Neural cell (in vitro differentiated cells): ENCODE results near the gene USB1. TPM values are rescaled to one million over a fixed set of nuclear protein-coding genes. Genes with fewer than 3 reads are reported as not detected.

Experiments
- H2AFZ ChIP-seq: fragments of 200-600, 300-800 bp; sonication (generic), shearing (Covaris generic); 2 replicates; pipeline ENCODE4 v1.6.0; 2014; ENCODE audit warnings: low read depth, mild to moderate bottlenecking, antibody characterized with exemption, low read length, moderate library complexity
- H3F3A ChIP-seq: fragments of 200-600 bp; shearing (Covaris generic); 2 replicates; pipeline ENCODE4 v1.6.1; 2016; ENCODE audit warnings: mild to moderate bottlenecking, moderate library complexity, mixed read lengths, antibody characterized with exemption, low read length; ENCODE audit not compliant: insufficient read depth, poor library complexity, severe bottlenecking
- H3K27ac ChIP-seq: fragments of 200-600, 300-800 bp; sonication (generic), shearing (Covaris generic); 2 replicates; pipeline ENCODE4 v1.5.1; 2014; ENCODE audit warnings: mild to moderate bottlenecking, low read length, moderate library complexity
- H3K27me3 ChIP-seq: fragments of 300-800, 200-600 bp; sonication (generic), shearing (Covaris generic); 2 replicates; pipeline ENCODE4 v1.6.0; 2014; ENCODE audit warnings: mild to moderate bottlenecking, low read depth, low read length, moderate library complexity; ENCODE audit not compliant: insufficient read depth
- H3K36me3 ChIP-seq: fragments of 300-800, 200-600 bp; sonication (generic), shearing (Covaris generic); 2 replicates; pipeline ENCODE4 v1.5.1; 2014; ENCODE audit warnings: mild to moderate bottlenecking, antibody characterized with exemption, low read length, moderate library complexity; ENCODE audit not compliant: insufficient read depth
- H3K4me2 ChIP-seq: fragments of 300-800, 200-600 bp; sonication (generic), shearing (Covaris generic); 2 replicates; pipeline ENCODE4 v1.6.0; 2014; ENCODE audit warnings: mild to moderate bottlenecking, low read length
- H3K4me3 ChIP-seq: fragments of 300-800, 200-600 bp; sonication (generic), shearing (Covaris generic); 2 replicates; pipeline ENCODE4 v1.5.1; 2014; ENCODE audit warnings: mild to moderate bottlenecking, low read length, moderate library complexity
- H3K79me2 ChIP-seq: fragments of 200-600 bp; shearing (Covaris generic); replicated peaks from 2 replicates; pipeline ENCODE4 v1.6.0; 2014; ENCODE audit warnings: mild to moderate bottlenecking, low read length, moderate library complexity; ENCODE audit not compliant: insufficient read depth
- H3K9ac ChIP-seq: fragments of 300-800, 200-600 bp; sonication (generic), shearing (Covaris generic); 2 replicates; pipeline ENCODE4 v1.6.1; 2016; ENCODE audit warnings: mild to moderate bottlenecking, low read length, mixed read lengths
- H3K9me2 ChIP-seq: fragments of 200-600 bp; shearing (Covaris generic); 2 replicates; pipeline ENCODE4 v1.6.1; 2016; ENCODE audit warnings: mild to moderate bottlenecking, low read length, mixed read lengths; ENCODE audit not compliant: insufficient read depth
- H3K9me3 ChIP-seq: fragments of 200-600, 300-800 bp; sonication (generic), shearing (Covaris generic); 2 replicates; pipeline ENCODE4 v1.6.1; 2016; ENCODE audit warnings: mild to moderate bottlenecking, mixed run types, low read length, moderate library complexity, mixed read lengths
- H4K20me1 ChIP-seq: fragments of 200-600 bp; shearing (Covaris generic); 2 replicates; pipeline ENCODE4 v1.6.1; 2016; ENCODE audit warnings: mild to moderate bottlenecking, mixed run types; ENCODE audit not compliant: insufficient read depth
- CTCF ChIP-seq: fragments of 450-650 bp; IDR thresholded peaks from 2 replicates; pipeline ENCODE4 v1.5.1; 2014; ENCODE audit warnings: antibody characterized with exemption, mild to moderate bottlenecking, moderate library complexity; ENCODE audit not compliant: poor library complexity, severe bottlenecking
- EP300 ChIP-seq: fragments of 450-650 bp; conservative IDR thresholded peaks from 2 replicates; pipeline ENCODE4 v1.6.1; 2014; ENCODE audit warnings: antibody characterized with exemption, mild to moderate bottlenecking, moderate library complexity; ENCODE audit not compliant: poor library complexity, severe bottlenecking
- EZH2 ChIP-seq: fragments of 200-600, 300-800 bp; shearing (Covaris generic), sonication (generic); IDR thresholded peaks from 2 replicates; pipeline ENCODE4 v1.6.1; 2014; ENCODE audit warnings: antibody characterized with exemption, low read length, borderline replicate concordance, mild to moderate bottlenecking; ENCODE audit not compliant: insufficient read depth, poor library complexity, severe bottlenecking
- MXI1 ChIP-seq: fragments of 450-650 bp; conservative IDR thresholded peaks from 2 replicates; pipeline ENCODE4 v1.6.1; 2014; ENCODE audit warnings: antibody characterized with exemption, mild to moderate bottlenecking; ENCODE audit not compliant: poor library complexity, severe bottlenecking
- POLR2AphosphoS5 ChIP-seq: IDR thresholded peaks from 2 replicates; pipeline ENCODE4 v1.6.1; 2012
- RAD21 ChIP-seq: fragments of 450-650 bp; conservative IDR thresholded peaks from 2 replicates; pipeline ENCODE4 v1.6.1; 2014; ENCODE audit warnings: antibody characterized with exemption, mild to moderate bottlenecking, moderate library complexity
- REST ChIP-seq: IDR thresholded peaks from 2 replicates; pipeline ENCODE4 v1.6.1; 2012; ENCODE audit warnings: borderline replicate concordance
- SMC3 ChIP-seq: fragments of 450-650 bp; conservative IDR thresholded peaks from 2 replicates; pipeline ENCODE4 v1.6.1; 2014; ENCODE audit warnings: antibody characterized with exemption, mild to moderate bottlenecking, moderate library complexity; ENCODE audit not compliant: poor library complexity
- TAF1 ChIP-seq: IDR thresholded peaks from 2 replicates; pipeline ENCODE4 v1.6.1; 2012; ENCODE audit warnings: low read depth
- polyA plus RNA-seq: library from polyadenylated mRNA; depleted of rRNA; stranded (reverse); fragments of >200 nt; gene quantifications from 2 replicates; pipeline ENCODE4 v1.2.3, GENCODE V29; 2014

Gene USB1
- polyA plus RNA-seq, 1 donor from 2014 or later: 25.7 TPM

DNA sequence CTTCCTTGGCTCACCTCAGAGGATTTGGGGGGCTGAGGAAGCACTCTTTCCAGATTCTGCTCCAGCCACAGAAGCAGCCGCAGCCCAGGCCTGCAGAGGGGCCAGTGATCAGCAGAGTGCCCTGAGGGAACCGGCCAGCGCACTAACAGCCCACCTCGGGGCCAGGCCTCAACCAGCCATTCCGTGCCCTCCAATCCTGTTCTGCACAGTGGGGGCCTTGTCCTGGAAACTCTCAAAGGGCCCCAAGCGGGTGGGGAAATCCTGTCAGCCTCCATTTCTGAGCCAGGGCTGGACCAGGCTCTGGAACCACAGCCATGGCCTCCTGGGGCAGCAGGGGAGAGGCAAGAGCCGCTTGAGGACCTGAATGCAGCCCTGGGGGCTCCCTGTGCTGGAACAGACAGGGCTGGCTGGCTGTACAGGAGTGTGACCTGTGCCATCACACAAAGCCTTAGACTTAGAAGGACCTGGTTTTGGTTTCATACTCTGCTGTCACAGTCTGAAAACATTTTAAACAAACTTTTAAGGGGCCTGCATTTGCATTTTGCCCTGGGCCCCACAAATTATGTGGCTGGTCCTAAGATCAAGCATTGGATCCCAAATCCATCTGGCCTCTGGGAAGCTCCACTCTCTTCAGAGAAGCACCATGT, 40.3 kb upstream of the USB1 start:
- Histone ChIP-seq H3K9me2 (no peaks in the 10 kb centered on the region), H3F3A (no peaks in the 10 kb centered on the region), H3K4me2 (no peak overlapping the region), H3K27me3 (no peaks in the 10 kb centered on the region), H3K4me3 (no peak overlapping the region), H3K27ac (no peak overlapping the region), H4K20me1 (no peaks in the 10 kb centered on the region), H3K79me2 (no peaks in the 10 kb centered on the region), H3K9ac (no peak overlapping the region), H3K36me3 (no peaks in the 10 kb centered on the region), H2AFZ (no peak overlapping the region), H3K9me3 (no peaks in the 10 kb centered on the region)
- TF ChIP-seq CTCF (no peak), TAF1 (no peak), REST (no peak), MXI1 (no peak), SMC3 (no peak), RAD21 (no peak), EP300 (no peak), POLR2AphosphoS5 (no peak), EZH2 (no peak)

- H3K4me3 ChIP-seq: no peak overlapping the region
Measured at GRCh38 chr16:57961538-57961937, 39.7 kb upstream of the USB1 start.

More at GRCh38 chr16:57961538-57961937, 39.7 kb upstream of the USB1 start:
- Histone ChIP-seq H3K9me3 (no peaks in the 10 kb centered on the region), H3K9me2 (no peaks in the 10 kb centered on the region), H3K27ac (no peak overlapping the region), H3K27me3 (no peaks in the 10 kb centered on the region), H3K79me2 (no peaks in the 10 kb centered on the region), H3F3A (no peaks in the 10 kb centered on the region), H2AFZ (no peak overlapping the region), H3K4me2 (no peak overlapping the region), H3K9ac (no peak overlapping the region), H3K36me3 (no peaks in the 10 kb centered on the region), H4K20me1 (no peaks in the 10 kb centered on the region)
- TF ChIP-seq SMC3 (no peak), CTCF (no peak), REST (no peak), EZH2 (no peak), TAF1 (no peak), RAD21 (no peak), POLR2AphosphoS5 (no peak), EP300 (no peak), MXI1 (no peak)
